Measurements from ENCODE around the gene MAP3K4. TPM values are rescaled to one million over a fixed set of nuclear protein-coding genes. Genes with fewer than 3 reads are reported as not detected.

The MAP3K4 gene
- total RNA-seq, 1 experiment from 2014 or later = 37.1 TPM

GRCh38 chr6:160951187-160952030 is 40.2 kb upstream of the MAP3K4 start:
- ChIA-PET POLR2A (ENCODE audit: low non-redundant PET) (interaction anchor here (0.7 kb wide), 1 partner anchor 151 kb away, joined by 11 read pairs; no protein-coding TSS in a partner anchor), CTCF (no interaction called here)
- peaks cover 10% of the 10 kb centered on the region for H3K27me3 ChIP-seq (replicated peaks; ENCODE audit: insufficient read depth, low read depth, low read length, poor library complexity)
- H3K9me3 ChIP-seq (ENCODE audit: low read depth, low read length, poor library complexity, severe bottlenecking) = no peaks in the 10 kb centered on the region
- BruUV-seq (replicated peaks) = no TSS peak
- no peak for DNase-seq (ENCODE audit: low spot score)
- H3K4me3 ChIP-seq (ENCODE audit: low read depth, low read length, poor library complexity, severe bottlenecking) = no peak overlapping the region
- intact Hi-C loops (cut with micrococcal nuclease; ENCODE audit: unreplicated experiment) = no loop called here
- H3K36me3 ChIP-seq (ENCODE audit: insufficient read depth, low read length, poor library complexity, severe bottlenecking) = no peaks in the 10 kb centered on the region
- H3K4me1 ChIP-seq (ENCODE audit: insufficient read depth, low read length, poor library complexity, severe bottlenecking) = no peaks in the 10 kb centered on the region
- TF ChIP-seq, protein P1, sequence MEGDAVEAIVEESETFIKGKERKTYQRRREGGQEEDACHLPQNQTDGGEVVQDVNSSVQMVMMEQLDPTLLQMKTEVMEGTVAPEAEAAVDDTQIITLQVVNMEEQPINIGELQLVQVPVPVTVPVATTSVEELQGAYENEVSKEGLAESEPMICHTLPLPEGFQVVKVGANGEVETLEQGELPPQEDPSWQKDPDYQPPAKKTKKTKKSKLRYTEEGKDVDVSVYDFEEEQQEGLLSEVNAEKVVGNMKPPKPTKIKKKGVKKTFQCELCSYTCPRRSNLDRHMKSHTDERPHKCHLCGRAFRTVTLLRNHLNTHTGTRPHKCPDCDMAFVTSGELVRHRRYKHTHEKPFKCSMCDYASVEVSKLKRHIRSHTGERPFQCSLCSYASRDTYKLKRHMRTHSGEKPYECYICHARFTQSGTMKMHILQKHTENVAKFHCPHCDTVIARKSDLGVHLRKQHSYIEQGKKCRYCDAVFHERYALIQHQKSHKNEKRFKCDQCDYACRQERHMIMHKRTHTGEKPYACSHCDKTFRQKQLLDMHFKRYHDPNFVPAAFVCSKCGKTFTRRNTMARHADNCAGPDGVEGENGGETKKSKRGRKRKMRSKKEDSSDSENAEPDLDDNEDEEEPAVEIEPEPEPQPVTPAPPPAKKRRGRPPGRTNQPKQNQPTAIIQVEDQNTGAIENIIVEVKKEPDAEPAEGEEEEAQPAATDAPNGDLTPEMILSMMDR (conservative IDR thresholded peaks at IDR 0.05; ENCODE audit: low read depth, low read length) = no peak
- no peak for TF ChIP-seq EZH2 (IDR thresholded peaks at IDR 0.05; ENCODE audit: borderline replicate concordance, low read depth, low read length, poor library complexity, severe bottlenecking)
- H3K27ac ChIP-seq (ENCODE audit: low read depth, low read length, poor library complexity, severe bottlenecking) = no peak overlapping the region

GRCh38 chr6:160952633-160953281 is 38.8 kb upstream of the MAP3K4 start:
- Histone ChIP-seq H3K4me1 (ENCODE audit: insufficient read depth, low read length, poor library complexity, severe bottlenecking) (no peaks in the 10 kb centered on the region), H3K9me3 (ENCODE audit: low read depth, low read length, poor library complexity, severe bottlenecking) (no peaks in the 10 kb centered on the region), H3K4me3 (ENCODE audit: low read depth, low read length, poor library complexity, severe bottlenecking) (no peak overlapping the region), H3K27me3 (replicated peaks; ENCODE audit: insufficient read depth, low read depth, low read length, poor library complexity) (peaks cover 10% of the 10 kb centered on the region), H3K27ac (ENCODE audit: low read depth, low read length, poor library complexity, severe bottlenecking) (no peak overlapping the region), H3K36me3 (ENCODE audit: insufficient read depth, low read length, poor library complexity, severe bottlenecking) (no peaks in the 10 kb centered on the region)
- no peak for TF ChIP-seq EZH2 (IDR thresholded peaks at IDR 0.05; ENCODE audit: borderline replicate concordance, low read depth, low read length, poor library complexity, severe bottlenecking)
- TF ChIP-seq, protein P1 (conservative IDR thresholded peaks at IDR 0.05; ENCODE audit: low read depth, low read length) = no peak
- CTCF ChIA-PET = no interaction called here
- intact Hi-C loops (cut with micrococcal nuclease; ENCODE audit: unreplicated experiment) = no loop called here
- DNase-seq (ENCODE audit: low spot score) = no peak
- no TSS peak for BruUV-seq (replicated peaks)
- POLR2A ChIA-PET (ENCODE audit: low non-redundant PET) = no interaction called here

- Histone ChIP-seq H3K4me1 (ENCODE audit: insufficient read depth, low read length, poor library complexity, severe bottlenecking) (peaks cover 6% of the 10 kb centered on the region), H3K4me3 (ENCODE audit: low read depth, low read length, poor library complexity, severe bottlenecking) (no peak overlapping the region), H3K27me3 (replicated peaks; ENCODE audit: insufficient read depth, low read depth, low read length, poor library complexity) (peaks cover 4% of the 10 kb centered on the region), H3K9me3 (ENCODE audit: low read depth, low read length, poor library complexity, severe bottlenecking) (no peaks in the 10 kb centered on the region), H3K27ac (ENCODE audit: low read depth, low read length, poor library complexity, severe bottlenecking) (no peak overlapping the region), H3K36me3 (ENCODE audit: insufficient read depth, low read length, poor library complexity, severe bottlenecking) (no peaks in the 10 kb centered on the region)
- POLR2A ChIA-PET (ENCODE audit: low non-redundant PET) = no interaction called here
- intact Hi-C loops (cut with micrococcal nuclease; ENCODE audit: unreplicated experiment) = no loop called here
- no peak for DNase-seq (ENCODE audit: low spot score)
- TF ChIP-seq EZH2 (IDR thresholded peaks at IDR 0.05; ENCODE audit: borderline replicate concordance, low read depth, low read length, poor library complexity, severe bottlenecking) = no peak
- TF ChIP-seq, protein P1 (conservative IDR thresholded peaks at IDR 0.05; ENCODE audit: low read depth, low read length) = no peak
- CTCF ChIA-PET = no interaction called here
- BruUV-seq (replicated peaks) = no TSS peak
Observed at GRCh38 chr6:160955508-160956295, 35.9 kb upstream of the MAP3K4 start.

All from A673 (cell line).